IMR-90 (cell line): Measurements from ENCODE around the gene TMEM209. TPM values are rescaled to one million over a fixed set of nuclear protein-coding genes. Genes with fewer than 3 reads are reported as not detected.
A peak's percentile ranks its signal among the peaks of the same experiment; 100 is the strongest.

Experiments
- ATAC-seq: fragments of 200-7000 bp; cut with Tn5 transposase; 2 replicates; pipeline ENCODE4 v1.9.1; 2020; ENCODE audit warnings: low read depth, mild to moderate bottlenecking, moderate library complexity
- BruUV-seq: library from RNA; stranded (reverse); fragments of 400-500 nt; replicated peaks from 2 replicates; lab custom pipeline; 2021; lab: Mats Ljungman, UMichigan
- CTCF ChIA-PET: fragments of 300-600 bp; formaldehyde crosslinking; extraction: SDS; loops from one replicate; lab custom pipeline; 2021; ENCODE audit warnings: antibody characterized with exemption; lab: Yijun Ruan, JAX
- POLR2A ChIA-PET: fragments of 300-600 bp; sonication (Branson Sonifier 250); formaldehyde crosslinking; loops from one replicate; lab custom pipeline; 2022; ENCODE audit warnings: antibody characterized with exemption; ENCODE audit not compliant: unreplicated experiment; lab: Charles Lee
- DNase-seq: peaks from one replicate; pipeline ENCODE4 v3.0.0; 2013
- H2AFZ ChIP-seq: replicated peaks from 2 replicates; pipeline ENCODE3; 2013; ENCODE audit warnings: low read length, mild to moderate bottlenecking; ENCODE audit not compliant: poor library complexity
- H2AK5ac ChIP-seq: 2 replicates; pipeline ENCODE4 v1.6.1; 2013; ENCODE audit warnings: low read depth, low read length, inconsistent platforms
- H2AK9ac ChIP-seq: replicated peaks from 2 replicates; pipeline ENCODE3; 2013; ENCODE audit warnings: mild to moderate bottlenecking, low read depth, low read length, moderate library complexity; ENCODE audit not compliant: poor library complexity
- H2BK120ac ChIP-seq: 2 replicates; pipeline ENCODE4 v1.6.1; 2013; ENCODE audit warnings: low read depth, low read length, inconsistent platforms
- H2BK15ac ChIP-seq: 3 replicates; pipeline ENCODE4 v1.6.1; 2013; ENCODE audit warnings: low read depth, low read length, inconsistent platforms
- H2BK20ac ChIP-seq: 2 replicates; pipeline ENCODE4 v1.6.1; 2013; ENCODE audit warnings: low read depth, mild to moderate bottlenecking, inconsistent platforms, low read length, moderate library complexity
- H2BK5ac ChIP-seq: 2 replicates; pipeline ENCODE4 v1.6.1; 2013; ENCODE audit warnings: mild to moderate bottlenecking, low read depth, low read length, inconsistent platforms; ENCODE audit not compliant: poor library complexity, severe bottlenecking
- H3K14ac ChIP-seq: replicated peaks from 2 replicates; pipeline ENCODE4 v1.6.1; 2013; ENCODE audit warnings: low read depth, low read length, inconsistent platforms
- H3K18ac ChIP-seq: 2 replicates; pipeline ENCODE4 v1.6.1; 2013; ENCODE audit warnings: low read depth, low read length, control low read depth
- H3K23ac ChIP-seq: 2 replicates; pipeline ENCODE4 v1.6.1; 2013; ENCODE audit warnings: low read depth, low read length, inconsistent platforms
- H3K27ac ChIP-seq: 2 replicates; pipeline ENCODE4 v1.5.1; 2013; ENCODE audit warnings: mild to moderate bottlenecking, control low read depth, low read length; ENCODE audit not compliant: insufficient read depth
- H3K27me3 ChIP-seq: 2 replicates; pipeline ENCODE4 v1.6.1; 2013; ENCODE audit warnings: low read length; ENCODE audit not compliant: control insufficient read depth, insufficient read depth
- H3K36me3 ChIP-seq: 2 replicates; pipeline ENCODE4 v1.6.1; 2013; ENCODE audit warnings: low read length, mixed read lengths; ENCODE audit not compliant: control insufficient read depth, insufficient read depth
- H3K4ac ChIP-seq: 2 replicates; pipeline ENCODE4 v1.6.1; 2013; ENCODE audit warnings: low read depth, low read length, inconsistent platforms
- H3K4me1 ChIP-seq: 2 replicates; pipeline ENCODE4 v1.6.1; 2013; ENCODE audit warnings: low read length, mixed read lengths; ENCODE audit not compliant: control insufficient read depth, insufficient read depth
- H3K4me2 ChIP-seq: 2 replicates; pipeline ENCODE4 v1.6.1; 2013; ENCODE audit warnings: low read depth, mild to moderate bottlenecking, control low read depth, low read length, moderate library complexity
- H3K4me3 ChIP-seq: 2 replicates; pipeline ENCODE4 v1.5.1; 2013; ENCODE audit warnings: low read depth, mild to moderate bottlenecking, control low read depth, low read length, moderate library complexity; ENCODE audit not compliant: insufficient read depth
- H3K56ac ChIP-seq: 2 replicates; pipeline ENCODE4 v1.6.1; 2013; ENCODE audit warnings: low read length, inconsistent platforms; ENCODE audit not compliant: insufficient read depth; ENCODE audit errors: extremely low read depth
- H3K79me1 ChIP-seq, 2 experiments: 2 replicates each; pipeline ENCODE4 v1.6.1; 2013; ENCODE audit warnings: low read length in 2 of 2, inconsistent platforms in 1 of 2, low read depth in 1 of 2
- H3K9ac ChIP-seq: 2 replicates; pipeline ENCODE4 v1.6.1; 2013; ENCODE audit warnings: low read depth, low read length, control low read depth
- H3K9me1 ChIP-seq: 2 replicates; pipeline ENCODE4 v1.6.1; 2013; ENCODE audit warnings: low read length, inconsistent platforms; ENCODE audit not compliant: insufficient read depth
- H3K9me3 ChIP-seq: 2 replicates; pipeline ENCODE4 v1.6.1; 2013; ENCODE audit warnings: low read length; ENCODE audit not compliant: control insufficient read depth, insufficient read depth
- H4K20me1 ChIP-seq: 2 replicates; pipeline ENCODE4 v1.6.1; 2013; ENCODE audit warnings: low read length, inconsistent platforms; ENCODE audit not compliant: insufficient read depth
- H4K5ac ChIP-seq: 2 replicates; pipeline ENCODE4 v1.6.1; 2013; ENCODE audit warnings: mild to moderate bottlenecking, low read depth, low read length, control low read depth
- H4K8ac ChIP-seq, 2 experiments: 2 replicates each; pipeline ENCODE4 v1.6.1; 2013; ENCODE audit warnings: low read depth in 2 of 2, low read length in 2 of 2, control low read depth in 1 of 2, inconsistent platforms in 1 of 2
- H4K91ac ChIP-seq: 2 replicates; pipeline ENCODE4 v1.6.1; 2013; ENCODE audit warnings: low read depth, low read length, inconsistent platforms; ENCODE audit not compliant: insufficient read depth
- CEBPB ChIP-seq: IDR thresholded peaks from 2 replicates; pipeline ENCODE4 v1.6.1; 2012; ENCODE audit warnings: low read depth, low read length, improper control_type of control experiment
- FOS ChIP-seq: fragments of 150-350 bp; IDR thresholded peaks from 2 replicates; pipeline ENCODE4 v1.6.1; 2016; ENCODE audit warnings: low read depth, low read length
- MAFK ChIP-seq: IDR thresholded peaks from 2 replicates; pipeline ENCODE4 v1.6.1; 2012; ENCODE audit warnings: low read depth, low read length, improper control_type of control experiment
- MAZ ChIP-seq: IDR thresholded peaks from 2 replicates; pipeline ENCODE4 v1.6.1; 2012; ENCODE audit warnings: low read depth, mild to moderate bottlenecking, low read length, improper control_type of control experiment, moderate library complexity, borderline replicate concordance
- MXI1 ChIP-seq: IDR thresholded peaks from 2 replicates; pipeline ENCODE4 v1.6.1; 2012; ENCODE audit warnings: low read depth, mild to moderate bottlenecking, low read length, moderate library complexity, borderline replicate concordance
- POLR2A ChIP-seq: IDR thresholded peaks from 2 replicates; pipeline ENCODE4 v1.6.1; 2012; ENCODE audit warnings: mild to moderate bottlenecking, low read depth, low read length
- RAD21 ChIP-seq: IDR thresholded peaks from 2 replicates; pipeline ENCODE4 v1.6.1; 2012; ENCODE audit warnings: low read length, improper control_type of control experiment
- RCOR1 ChIP-seq: IDR thresholded peaks from 2 replicates; pipeline ENCODE4 v1.6.1; 2012; ENCODE audit warnings: mild to moderate bottlenecking, low read length, improper control_type of control experiment; ENCODE audit not compliant: insufficient replicate concordance
- WGBS, 2 experiments: methylation state at CpG; one replicate each; pipeline versions ENCODE4 v1.1.5 to v1.1.7; 2013; ENCODE audit warnings: missing lambda C conversion rate in 2 of 2; ENCODE audit not compliant: insufficient read length in 1 of 2; ENCODE audit errors: extremely low coverage in 2 of 2; 5-methylcytosine and 5-hydroxymethylcytosine counted together
- dilution Hi-C: fragments of 300-500 bp; cut with HindIII; formaldehyde crosslinking; loops from one replicate; pipeline ENCODE4 v1.14.3; 2018; ENCODE audit warnings: low sequenced_read_pairs; ENCODE audit not compliant: unreplicated experiment
- in situ Hi-C: fragments of 300-500 bp; cut with MboI; formaldehyde crosslinking; loops from 3 replicates; pipeline ENCODE4 v1.14.3; 2019; ENCODE audit warnings: low sequenced_read_pairs, inconsistent platforms, mixed read lengths
- intact Hi-C: fragments of 100-400 bp; cut with micrococcal nuclease; formaldehyde crosslinking; loops from 2 replicates; pipeline ENCODE4 v1.10.0; 2022
- polyA plus RNA-seq, 3 experiments: library from polyadenylated mRNA; depleted of rRNA; stranded (reverse); fragments of >200 nt; gene quantifications; 2 replicates each; pipeline ENCODE4 v1.2.3, GENCODE V29; 2012; ENCODE audit warnings: low replicate concordance in 1 of 3
- total RNA-seq: library from RNA; depleted of rRNA; stranded (reverse); fragments of >200 nt; gene quantifications from 2 replicates; pipeline ENCODE4 v1.2.3, GENCODE V29; 2012
- TF ChIP-seq, protein P1 (sequence below): conservative IDR thresholded peaks from 2 replicates; pipeline ENCODE4 v1.5.1; 2012; ENCODE audit warnings: mild to moderate bottlenecking, low read depth, low read length, improper control_type of control experiment
- TF ChIP-seq, protein P2 (sequence below): fragments of 150-350 bp; IDR thresholded peaks from 2 replicates; pipeline ENCODE4 v1.6.1; 2016; ENCODE audit warnings: low read depth, mild to moderate bottlenecking, low read length, moderate library complexity, borderline replicate concordance

TMEM209 gene
- total and polyA plus RNA-seq, 2 of the 4 experiments (the other 2 are of a cell fraction) = 8.0 to 11.3 TPM

DNA sequence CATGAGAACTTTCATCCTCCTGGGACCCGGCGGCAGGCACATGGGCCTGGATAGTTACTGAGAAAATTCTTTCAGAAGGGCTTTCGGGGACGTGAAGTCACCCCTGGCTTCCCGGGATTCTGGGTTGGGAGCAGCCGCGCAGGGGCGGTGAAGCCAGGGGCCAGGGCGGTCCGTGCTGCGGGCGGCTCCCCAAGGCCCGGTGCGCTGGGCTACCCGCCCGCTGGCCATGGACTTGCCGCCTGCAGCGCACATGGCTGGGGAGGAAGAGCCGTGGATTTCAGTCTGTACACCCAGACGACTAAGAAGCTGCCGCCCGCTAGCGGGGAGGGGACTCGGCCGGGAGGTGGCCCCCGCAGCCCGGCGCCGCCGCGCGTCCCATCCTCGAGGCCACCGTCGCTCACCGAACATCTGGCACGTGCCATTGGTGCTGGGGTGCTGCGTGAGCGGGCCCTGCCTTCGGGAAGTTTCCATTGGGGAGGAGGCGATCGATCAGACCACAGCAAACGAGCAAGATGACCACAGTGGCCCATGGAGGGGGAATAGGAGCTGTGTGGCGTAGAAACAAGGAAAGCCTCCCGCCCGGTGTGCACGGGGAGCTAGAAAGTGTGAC lies 64.5 kb downstream of the TMEM209 start:
- CTCF ChIA-PET = interaction anchor here (0.5 to 0.6 kb wide), 2 partner anchors 25 to 63 kb away, joined by 3 to 4 read pairs; no protein-coding TSS in a partner anchor

More for the DNA sequence above, 64.5 kb downstream of the TMEM209 start:
- H3K23ac ChIP-seq = 0 out of 2 replicates have a peak overlapping the region, but pooled peaks have one; percentile 24
- no peaks in the 10 kb centered on the region for H3K27me3 ChIP-seq
- H3K4ac ChIP-seq = peak overlapping the region; percentile 92
- H3K56ac ChIP-seq = no peak overlapping the region
- H2AK9ac ChIP-seq = peak overlapping the region; percentile 80
- peak overlapping the region; percentile 93 for H2AFZ ChIP-seq
- peak overlapping the region; percentile 57; the same call in 1 of the 2 replicates for H2BK120ac ChIP-seq
- in situ Hi-C loops = no loop called here
- H2BK20ac ChIP-seq = no peak overlapping the region
- H3K9me3 ChIP-seq = no peaks in the 10 kb centered on the region
- no peak overlapping the region for H3K4me2 ChIP-seq
- no peak overlapping the region; the same call in 1 of the 2 replicates for H4K91ac ChIP-seq
- H3K14ac ChIP-seq = peak overlapping the region; percentile 31; the same call in 1 of the 2 replicates
- H2BK15ac ChIP-seq = no peak overlapping the region
- no peak overlapping the region for H3K4me3 ChIP-seq
- intact Hi-C loops = no loop called here
- H4K5ac ChIP-seq = peak overlapping the region; percentile 90; the same call in 1 of the 2 replicates
- H2AK5ac ChIP-seq = peak overlapping the region; percentile 43
- 89% methylated on average over 42 of the region's 47 CpGs; no CpG with 5 or more reads in 1 of the 2 experiments for WGBS, 2 experiments
- H3K9me1 ChIP-seq = peaks cover 6% of the 10 kb centered on the region; the same call in 1 of the 2 replicates
- peaks cover 10% of the 10 kb centered on the region; the same call in 1 of the 2 replicates for H3K36me3 ChIP-seq
- peaks cover 21% of the 10 kb centered on the region for H3K4me1 ChIP-seq
- peak overlapping the region; percentile 93 to 97 for H4K8ac ChIP-seq
- POLR2A ChIA-PET = no interaction called here
- no TSS peak for BruUV-seq
- no peak for DNase-seq
- no peak overlapping the region for H3K27ac ChIP-seq
- TF ChIP-seq MAZ (no peak), MXI1 (no peak), POLR2A (no peak), RCOR1 (no peak), FOS (no peak), MAFK (no peak), RAD21 (no peak), CEBPB (no peak)
- TF ChIP-seq, protein P1, sequence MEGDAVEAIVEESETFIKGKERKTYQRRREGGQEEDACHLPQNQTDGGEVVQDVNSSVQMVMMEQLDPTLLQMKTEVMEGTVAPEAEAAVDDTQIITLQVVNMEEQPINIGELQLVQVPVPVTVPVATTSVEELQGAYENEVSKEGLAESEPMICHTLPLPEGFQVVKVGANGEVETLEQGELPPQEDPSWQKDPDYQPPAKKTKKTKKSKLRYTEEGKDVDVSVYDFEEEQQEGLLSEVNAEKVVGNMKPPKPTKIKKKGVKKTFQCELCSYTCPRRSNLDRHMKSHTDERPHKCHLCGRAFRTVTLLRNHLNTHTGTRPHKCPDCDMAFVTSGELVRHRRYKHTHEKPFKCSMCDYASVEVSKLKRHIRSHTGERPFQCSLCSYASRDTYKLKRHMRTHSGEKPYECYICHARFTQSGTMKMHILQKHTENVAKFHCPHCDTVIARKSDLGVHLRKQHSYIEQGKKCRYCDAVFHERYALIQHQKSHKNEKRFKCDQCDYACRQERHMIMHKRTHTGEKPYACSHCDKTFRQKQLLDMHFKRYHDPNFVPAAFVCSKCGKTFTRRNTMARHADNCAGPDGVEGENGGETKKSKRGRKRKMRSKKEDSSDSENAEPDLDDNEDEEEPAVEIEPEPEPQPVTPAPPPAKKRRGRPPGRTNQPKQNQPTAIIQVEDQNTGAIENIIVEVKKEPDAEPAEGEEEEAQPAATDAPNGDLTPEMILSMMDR = no peak
- TF ChIP-seq, protein P2, sequence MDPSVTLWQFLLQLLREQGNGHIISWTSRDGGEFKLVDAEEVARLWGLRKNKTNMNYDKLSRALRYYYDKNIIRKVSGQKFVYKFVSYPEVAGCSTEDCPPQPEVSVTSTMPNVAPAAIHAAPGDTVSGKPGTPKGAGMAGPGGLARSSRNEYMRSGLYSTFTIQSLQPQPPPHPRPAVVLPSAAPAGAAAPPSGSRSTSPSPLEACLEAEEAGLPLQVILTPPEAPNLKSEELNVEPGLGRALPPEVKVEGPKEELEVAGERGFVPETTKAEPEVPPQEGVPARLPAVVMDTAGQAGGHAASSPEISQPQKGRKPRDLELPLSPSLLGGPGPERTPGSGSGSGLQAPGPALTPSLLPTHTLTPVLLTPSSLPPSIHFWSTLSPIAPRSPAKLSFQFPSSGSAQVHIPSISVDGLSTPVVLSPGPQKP = no peak
- H3K18ac ChIP-seq = no peak overlapping the region
- H3K79me1 ChIP-seq = no peaks in the 10 kb centered on the region; a peak in 1 of 4 replicates
- H2BK5ac ChIP-seq = no peak overlapping the region
- H3K9ac ChIP-seq = peak overlapping the region; percentile 90; the same call in 1 of the 2 replicates
- no peaks in the 10 kb centered on the region for H4K20me1 ChIP-seq
- dilution Hi-C loops = no loop called here
- no peak for ATAC-seq
